Stimulated activated CD8-positive, alpha-beta memory T cell treated with anti-CD3 and anti-CD28 coated beads, Interleukin-4, amount 100 ng/mL, for 24 hours (primary cell): ENCODE measurements around the gene THSD7B.
"Not testable (repeated sequence)": the region's sequence is repeated elsewhere in the genome, so short reads cannot be mapped to it uniquely, and the experiment has no call there.

Source experiments
- DNase-seq: peaks from one replicate; pipeline ENCODE4 v3.0.0-alpha.2; 2020; ENCODE audit warnings: low read depth

The THSD7B gene

DNA sequence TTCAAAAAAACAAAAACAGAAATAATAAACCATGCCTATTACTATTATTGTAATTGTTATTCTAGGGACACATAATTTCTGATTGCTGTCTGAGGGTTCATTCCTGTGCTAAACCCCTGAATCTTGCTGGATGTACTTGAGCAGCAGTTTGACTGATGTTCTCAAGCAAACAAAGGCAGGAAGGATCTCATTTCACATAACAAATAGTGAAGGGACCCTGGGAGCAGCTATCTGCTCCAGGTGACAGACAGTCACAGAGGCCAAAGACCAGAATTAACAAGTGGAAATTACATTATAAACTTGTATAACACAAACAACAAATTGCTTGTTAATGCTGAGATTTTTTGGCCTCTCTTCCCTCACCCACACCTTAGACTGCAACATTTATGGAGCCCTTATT is 284.2 kb downstream of the THSD7B start:
- DNase-seq = no peak

DNA sequence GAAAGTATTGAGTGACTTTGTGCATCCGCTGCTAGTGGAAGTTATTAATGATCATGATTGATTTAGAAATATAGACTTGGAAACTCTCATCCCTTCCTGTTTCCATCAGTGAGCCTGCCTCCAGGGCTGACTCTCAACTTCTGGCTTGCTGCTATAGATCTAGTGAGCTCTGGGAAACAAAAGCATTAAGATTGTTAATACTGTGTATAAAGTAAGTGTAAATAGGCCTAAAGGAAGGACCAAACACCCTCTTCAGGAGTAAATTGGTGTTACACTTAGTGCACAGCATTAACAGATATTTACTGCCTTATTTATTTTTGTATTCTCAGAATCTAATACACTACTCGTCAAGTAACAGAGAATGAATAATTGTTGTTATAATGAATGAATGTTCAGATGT is 285.6 kb downstream of the THSD7B start:
- no peak for DNase-seq

DNA sequence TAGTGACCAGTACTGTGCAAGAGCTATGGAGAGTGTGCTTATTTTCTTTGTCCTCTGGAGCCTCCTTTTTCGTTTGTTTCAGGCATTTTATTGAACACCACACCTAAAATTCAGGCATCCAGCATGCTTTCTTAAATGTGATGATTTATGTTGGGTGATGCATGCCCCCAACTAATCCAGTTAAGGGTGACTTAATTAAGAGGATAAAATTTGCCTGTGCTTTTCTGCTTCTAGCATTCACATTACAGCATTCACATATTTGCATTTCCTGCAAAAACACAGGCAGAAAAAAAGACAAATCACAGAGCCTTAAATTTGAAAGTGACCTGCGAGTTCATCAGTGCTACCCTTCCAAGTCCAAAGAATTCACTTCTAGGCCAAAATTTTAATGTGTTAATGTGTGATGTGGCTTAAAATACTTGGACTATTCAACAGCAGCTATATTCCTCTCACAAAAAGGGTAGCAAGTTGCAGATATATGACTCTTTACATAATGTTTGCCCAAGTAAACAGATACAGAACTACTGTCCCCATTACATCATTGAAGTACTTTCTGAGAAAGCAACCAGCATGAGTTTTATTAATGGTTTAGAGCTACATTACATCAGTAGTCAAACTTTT is 286.5 kb downstream of the THSD7B start:
- DNase-seq = no peak

DNA sequence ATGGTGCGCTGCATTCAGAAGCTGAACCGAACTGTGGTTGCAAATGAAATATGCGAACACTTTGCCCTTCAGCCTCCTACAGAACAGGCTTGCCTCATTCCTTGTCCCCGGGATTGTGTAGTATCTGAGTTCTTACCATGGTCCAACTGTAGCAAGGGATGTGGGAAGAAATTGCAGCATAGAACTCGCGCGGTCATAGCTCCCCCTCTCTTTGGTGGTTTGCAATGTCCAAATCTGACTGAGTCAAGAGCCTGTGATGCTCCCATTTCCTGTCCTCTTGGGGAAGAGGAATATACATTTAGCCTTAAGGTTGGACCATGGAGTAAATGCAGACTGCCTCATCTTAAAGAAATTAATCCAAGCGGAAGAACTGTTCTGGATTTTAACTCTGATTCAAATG is 291.4 kb downstream of the THSD7B start:
- no peak for DNase-seq

DNA sequence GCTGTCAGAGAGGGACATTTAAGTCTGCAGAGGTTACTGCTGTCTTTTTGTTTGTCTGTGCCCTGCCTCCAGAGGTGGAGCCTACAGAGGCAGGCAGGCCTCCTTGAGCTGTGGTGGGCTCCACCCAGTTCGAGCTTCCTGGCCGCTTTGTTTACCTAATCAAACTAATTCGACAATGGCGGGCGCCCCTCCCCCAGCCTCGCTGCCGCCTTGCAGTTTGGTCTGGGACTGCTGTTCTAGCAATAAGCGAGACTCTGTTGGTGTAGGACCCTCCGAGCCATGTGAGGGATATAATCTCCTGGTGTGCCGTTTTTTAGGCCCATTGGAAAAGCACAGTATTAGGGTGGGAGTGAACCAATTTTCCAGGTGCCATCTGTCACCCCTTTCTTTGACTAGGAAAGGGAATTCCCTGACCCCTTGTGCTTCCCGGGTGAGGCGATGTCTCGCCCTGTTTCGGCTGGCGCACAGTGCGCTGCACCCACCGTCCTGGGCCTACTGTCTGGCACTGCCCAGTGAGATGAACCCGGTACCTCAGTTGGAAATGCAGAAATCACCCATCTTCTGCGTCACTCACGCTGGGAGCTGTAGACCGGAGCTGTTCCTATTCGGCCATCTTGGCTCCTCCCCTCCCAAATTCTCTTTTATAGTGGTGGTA is 310.9 kb downstream of the THSD7B start:
- DNase-seq = not testable (repeated sequence)

DNA sequence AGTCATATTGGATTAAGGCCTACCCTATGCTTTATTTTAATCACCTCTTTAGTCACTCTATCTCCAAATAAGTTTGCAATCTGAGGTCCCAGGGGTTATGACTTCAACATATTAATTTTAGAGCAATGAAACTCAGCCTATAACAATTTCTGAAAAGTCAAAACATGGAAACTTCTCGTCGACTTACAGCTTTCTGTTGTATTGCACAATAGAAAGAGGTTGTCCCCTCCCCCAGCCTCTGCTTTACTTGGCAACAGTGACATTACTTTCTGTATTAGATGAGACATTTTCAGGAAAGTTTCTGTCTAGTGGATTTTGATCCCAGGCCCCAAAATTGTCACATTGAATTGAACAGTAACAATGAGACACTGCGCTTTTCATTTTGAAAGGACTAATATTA is 326.4 kb downstream of the THSD7B start:
- no peak for DNase-seq

DNA sequence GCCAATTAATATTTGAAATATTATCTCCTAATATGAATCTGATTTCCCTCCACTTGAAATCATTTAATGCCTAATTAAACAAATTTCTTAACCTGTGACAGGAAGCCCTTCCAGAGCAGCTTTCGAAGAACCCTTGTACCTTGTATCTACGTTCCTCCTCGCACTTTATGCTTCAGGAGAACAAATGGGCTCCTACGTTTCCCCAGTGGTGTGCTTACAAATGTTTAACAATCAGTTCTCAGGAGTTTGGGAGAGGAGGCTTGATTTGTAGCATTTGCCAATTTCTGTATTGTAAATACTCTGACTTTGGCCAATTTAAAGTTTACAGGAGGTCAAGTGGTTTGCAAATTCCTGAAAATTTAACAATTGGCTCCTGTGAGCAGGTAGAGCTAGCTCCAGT is 327.8 kb downstream of the THSD7B start:
- DNase-seq = no peak

DNA sequence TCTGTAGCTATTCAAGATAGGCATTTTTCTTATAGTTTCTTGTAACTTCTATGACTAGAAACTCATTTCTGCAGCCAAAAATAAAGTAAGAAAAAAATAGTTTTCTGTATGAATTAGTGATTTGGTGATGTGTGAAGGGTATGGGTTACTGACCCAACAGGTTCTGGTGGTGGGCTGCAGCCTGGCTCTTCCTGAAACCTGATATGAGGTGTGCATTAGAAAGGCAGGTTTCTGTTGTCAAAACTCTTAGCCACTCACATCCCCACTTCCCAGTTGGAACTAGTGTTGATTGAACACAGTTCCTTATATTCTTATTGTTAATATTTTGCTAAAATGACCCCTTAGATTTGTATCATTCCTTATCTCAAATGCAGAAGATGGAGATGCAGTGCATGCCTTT is 330.8 kb downstream of the THSD7B start:
- DNase-seq = no peak

DNA sequence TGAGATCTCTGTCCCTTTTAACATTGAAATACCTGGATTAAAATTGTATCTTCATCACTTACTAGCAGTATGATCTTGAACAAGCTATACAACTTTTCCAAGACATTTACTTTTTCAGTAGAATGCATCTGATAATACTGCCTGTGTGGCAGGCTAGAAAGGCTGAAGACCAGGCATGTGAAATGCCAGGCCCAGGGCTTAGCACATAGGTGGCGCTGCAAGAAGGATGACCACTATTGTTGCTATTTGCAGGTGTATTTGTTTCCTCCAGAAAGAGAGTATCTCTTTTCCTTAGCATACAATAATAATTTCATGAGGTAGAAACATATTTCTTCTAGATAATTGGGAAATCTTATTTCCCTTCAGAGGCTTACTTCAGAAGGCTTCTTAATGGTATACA is 331.3 kb downstream of the THSD7B start:
- no peak for DNase-seq

DNA sequence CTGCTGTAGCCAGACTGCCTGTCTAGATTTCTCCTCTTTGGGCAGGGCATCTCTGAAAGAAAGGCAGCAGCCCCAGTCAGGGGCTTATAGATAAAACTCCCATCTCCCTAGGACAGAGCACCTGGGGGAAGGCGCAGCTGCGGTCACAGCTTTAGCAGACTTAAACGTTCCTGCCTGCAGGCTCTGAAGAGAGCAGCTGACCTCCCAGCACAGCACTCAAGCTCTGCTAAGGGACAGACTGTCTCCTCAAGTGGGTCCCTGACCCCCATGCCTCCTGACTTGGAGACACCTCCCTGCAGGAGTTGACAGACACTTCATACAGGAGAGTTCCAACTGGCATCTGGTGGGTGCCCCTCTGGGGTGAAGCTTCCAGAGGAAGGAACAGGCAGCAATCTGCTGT is 336.5 kb downstream of the THSD7B start:
- not testable (repeated sequence) for DNase-seq

DNA sequence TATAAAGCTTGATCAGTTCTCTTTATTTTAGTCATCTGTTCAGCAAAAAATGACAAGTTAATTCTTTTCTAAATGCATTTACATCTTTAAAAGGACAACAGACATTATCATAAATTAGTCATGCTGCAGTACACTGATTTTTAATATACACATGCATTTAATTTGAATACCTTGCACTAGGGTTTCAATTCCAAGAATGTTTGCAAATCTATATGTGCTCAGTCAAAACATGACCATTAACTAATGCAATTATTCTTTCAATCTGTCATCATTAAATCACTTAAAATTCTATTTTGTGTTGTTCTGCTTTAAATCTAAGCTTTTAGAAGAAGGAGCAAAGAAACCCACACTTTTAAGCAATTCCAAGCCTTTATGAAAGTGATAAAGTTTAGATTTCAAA is 342.6 kb downstream of the THSD7B start:
- no peak for DNase-seq

DNA sequence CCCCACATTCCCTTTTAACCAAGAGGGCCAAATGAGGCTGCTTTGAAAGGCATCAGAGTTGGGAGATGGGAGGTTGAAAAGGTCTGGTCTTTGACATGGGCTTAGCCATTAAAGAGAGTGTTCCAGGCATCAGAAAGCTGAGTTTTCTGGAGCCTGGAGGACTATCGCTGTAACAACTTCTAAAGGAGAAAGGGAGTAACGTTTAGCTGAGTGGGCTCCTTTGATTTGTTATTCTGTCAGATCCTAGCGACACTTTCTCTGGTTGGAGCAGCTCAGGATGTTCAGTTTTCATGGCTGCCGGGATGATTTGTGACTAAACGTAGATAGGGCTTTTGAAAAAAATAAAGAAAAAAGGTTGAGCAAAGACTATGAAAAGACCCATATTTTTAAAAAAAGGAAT is 346.6 kb downstream of the THSD7B start:
- no peak for DNase-seq

DNA sequence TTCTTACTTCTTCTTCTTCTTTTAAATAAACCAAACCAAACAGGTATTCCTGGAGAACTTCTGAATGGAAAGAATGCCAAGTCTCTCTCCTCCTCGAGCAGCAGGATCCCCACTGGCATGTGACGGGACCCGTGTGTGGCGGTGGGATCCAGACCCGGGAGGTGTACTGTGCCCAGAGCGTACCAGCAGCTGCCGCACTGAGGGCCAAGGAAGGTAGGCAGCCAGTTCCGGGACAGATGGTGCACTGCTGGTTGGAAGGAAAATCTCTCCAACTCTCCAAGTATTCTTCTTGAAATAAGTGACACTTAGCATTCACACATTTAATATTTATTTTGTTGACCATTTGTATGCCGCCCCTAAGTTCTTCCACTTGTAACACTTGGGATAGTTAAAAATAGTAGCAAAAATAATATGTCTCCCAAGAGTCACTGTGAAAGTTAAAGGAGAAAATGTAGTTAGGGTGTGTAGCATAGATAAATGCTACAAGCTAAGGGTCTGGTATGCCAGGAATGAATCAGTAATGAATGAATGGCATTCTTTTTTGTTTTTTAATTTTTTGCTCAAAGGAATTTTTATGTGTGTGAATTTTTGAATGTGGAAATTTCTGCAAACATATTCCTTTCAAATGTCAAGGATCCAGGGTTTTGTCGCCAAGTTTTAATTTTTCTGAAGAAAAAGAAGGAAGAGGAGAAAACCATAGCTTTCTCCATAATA is 349.9 kb downstream of the THSD7B start:
- no peak for DNase-seq

DNA sequence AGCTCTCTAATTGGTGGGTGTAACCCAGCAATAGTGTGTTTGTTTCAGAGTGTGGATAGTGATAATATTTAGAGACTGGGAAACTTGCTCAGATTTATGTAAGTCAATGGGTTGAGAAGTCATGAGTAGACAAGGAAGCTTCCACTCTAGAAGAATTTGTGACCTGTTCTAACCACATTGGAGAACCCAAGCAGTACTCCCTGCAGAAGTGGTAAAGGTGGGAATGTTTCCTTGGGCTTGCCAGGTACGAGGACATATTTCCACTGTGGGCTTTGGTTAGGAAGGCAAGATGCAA is 350.4 kb downstream of the THSD7B start:
- DNase-seq = no peak

DNA sequence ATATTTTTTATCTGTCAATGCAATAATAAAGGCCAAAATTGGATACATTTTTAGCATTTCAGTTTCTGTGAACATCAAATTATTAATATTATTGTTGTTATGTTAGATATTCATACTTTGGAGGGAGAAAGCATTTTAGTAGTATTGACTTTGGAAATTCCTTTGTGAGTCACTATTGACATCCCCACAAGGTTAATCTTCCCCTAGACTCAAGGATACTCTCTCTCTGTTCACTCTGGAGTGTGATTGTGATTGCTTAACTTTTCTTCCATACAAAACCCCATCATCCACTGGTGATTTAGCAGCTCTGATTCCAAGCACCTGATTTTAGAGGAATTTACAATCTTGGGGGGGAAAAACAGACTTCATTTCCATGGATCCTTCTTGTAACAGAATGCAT is 352.0 kb downstream of the THSD7B start:
- DNase-seq = no peak

DNA sequence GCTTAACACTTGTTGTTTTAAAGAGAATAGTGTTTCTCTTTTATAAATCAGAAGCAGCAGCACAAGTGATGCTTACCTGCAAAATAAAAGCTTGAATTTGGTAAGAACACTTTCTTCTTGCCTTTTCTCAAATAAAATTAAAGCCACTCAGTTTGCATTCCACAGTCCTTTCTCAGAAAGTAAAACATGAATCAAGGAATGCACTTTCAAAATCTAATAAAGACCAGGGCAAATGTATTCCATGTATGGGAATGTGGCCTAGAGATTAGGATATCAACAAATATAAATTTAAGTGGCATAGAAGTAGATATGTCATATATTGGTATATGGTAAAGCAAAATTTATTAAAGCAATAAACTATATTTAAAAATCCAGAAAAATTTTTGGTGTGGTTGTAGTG is 352.8 kb downstream of the THSD7B start:
- DNase-seq = no peak

DNA sequence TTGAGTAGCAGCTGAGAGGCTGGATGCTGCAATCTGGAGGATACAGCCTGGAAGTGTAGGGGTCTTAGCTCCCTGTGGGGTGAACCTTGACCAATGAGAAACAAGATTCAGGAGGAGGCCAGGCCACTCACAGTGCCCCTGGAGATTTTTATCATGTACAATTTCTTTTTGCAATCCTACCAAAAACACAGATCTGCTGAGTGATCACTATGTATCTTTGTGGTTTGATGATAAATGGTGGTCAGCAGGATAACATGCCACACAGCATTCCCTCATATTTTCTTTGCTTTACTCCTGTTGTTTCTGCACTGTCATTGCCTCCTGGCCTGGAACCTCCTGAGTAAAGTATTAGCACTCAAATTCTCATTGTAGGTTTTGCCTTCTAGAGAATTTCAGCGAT is 357.9 kb downstream of the THSD7B start:
- DNase-seq = no peak

DNA sequence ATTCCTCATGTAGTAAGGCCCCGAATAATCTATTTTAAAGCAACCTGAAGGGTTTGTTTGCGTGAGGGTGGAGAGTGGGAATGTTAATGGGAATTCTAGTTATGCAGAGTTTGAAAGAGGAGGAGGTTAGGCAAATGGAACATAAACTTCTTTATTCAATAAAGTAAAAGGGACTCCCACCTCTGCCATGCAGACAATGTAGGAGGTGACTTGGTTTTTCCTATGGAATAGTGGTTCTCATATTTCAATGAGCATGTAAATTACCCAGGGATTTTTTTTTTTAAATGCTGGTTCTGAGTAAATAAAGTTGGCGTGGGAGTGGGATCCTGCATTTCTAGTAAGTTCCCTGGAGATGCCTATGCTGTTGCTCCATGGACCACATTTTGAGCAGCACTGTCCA is 367.9 kb downstream of the THSD7B start:
- no peak for DNase-seq

DNA sequence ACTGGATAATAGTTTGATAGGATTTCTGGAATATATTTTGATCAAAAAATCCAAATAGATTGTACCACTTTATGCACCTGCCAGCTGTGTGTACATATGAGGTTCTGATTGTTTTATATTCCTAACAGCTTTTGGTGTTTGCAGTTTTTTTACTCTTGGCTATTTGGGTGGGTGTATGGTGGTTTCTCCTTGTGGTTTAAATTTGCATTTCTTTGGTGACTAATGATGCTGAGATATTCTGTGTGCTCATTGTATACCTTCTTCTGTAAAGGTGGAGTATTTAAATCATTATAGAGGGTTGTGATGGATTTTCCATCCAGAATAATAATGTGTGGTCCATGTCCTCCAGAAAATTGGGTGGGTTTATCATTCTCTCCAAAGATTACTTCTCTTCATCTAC is 372.9 kb downstream of the THSD7B start:
- DNase-seq = no peak

DNA sequence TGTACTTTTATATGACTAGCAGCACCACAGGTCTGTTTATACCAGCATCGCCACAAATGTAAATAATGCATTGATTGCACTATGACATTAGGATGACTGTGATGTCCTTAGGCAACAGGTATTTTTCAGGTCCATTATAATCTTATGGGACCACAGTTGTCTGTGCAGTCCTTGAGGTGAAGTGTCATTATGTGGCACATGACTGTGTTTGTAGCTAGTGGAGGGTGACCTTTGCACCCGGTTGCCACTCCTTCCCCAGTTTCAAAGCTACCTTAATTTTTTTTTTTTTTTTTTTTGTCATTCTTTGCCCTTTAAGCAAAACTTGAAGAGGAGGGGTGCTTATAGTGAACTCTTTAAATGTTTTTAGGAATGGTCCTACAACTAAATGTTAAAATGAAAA is 386.4 kb downstream of the THSD7B start:
- no peak for DNase-seq

DNA sequence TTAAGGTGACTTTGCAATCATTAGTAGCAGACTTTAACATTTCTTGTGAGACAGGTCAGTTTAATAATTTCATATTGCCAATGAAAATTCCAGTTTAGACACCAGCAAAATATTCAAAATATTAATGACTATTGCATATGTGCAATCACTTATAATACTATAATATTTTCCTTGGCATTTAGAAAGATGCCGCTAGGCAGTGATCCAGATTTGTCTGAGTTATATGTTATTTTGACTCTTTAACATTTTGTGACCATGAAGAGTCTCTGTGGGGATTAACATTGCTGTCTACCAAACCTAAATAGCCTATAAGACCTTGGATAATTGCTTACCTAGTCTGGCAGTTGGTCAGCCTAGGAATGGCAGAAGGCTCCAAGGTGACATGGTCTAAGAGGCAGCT is 389.6 kb downstream of the THSD7B start:
- no peak for DNase-seq

DNA sequence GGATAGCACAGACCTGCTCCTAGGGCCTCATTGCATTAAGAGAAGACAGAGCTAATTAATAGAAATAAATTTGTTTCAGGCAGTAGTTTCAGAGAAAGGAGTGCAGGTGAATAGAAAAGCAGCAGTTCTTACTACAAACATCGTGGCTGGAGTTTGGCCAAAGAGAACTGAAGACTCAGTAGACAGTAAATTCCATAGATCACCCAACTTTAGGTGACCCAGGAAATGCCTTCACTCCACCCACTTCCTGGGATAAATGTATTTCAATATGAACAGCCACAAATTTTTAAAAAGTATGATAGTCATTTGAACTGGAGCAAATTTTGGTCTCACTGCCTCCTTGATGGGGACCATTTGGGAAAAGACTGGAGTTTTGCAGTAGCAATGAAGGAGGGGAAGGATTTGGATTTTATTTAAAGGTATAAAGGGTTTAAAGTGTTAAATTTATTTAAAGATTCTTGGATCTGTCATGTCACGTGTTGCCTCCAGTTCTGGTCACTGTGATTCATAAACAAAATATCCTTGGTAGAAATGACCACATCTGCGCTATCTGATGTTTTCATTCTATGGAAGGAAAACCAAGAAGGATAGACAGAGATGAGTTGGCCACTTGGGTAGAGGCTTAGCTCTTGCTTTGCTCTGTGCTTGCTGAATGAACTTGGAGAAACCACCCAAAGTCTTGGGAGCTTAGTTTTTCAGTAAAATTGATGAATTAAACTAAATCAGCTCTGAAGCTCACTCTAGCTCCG is 390.2 kb downstream of the THSD7B start:
- DNase-seq = no peak

DNA sequence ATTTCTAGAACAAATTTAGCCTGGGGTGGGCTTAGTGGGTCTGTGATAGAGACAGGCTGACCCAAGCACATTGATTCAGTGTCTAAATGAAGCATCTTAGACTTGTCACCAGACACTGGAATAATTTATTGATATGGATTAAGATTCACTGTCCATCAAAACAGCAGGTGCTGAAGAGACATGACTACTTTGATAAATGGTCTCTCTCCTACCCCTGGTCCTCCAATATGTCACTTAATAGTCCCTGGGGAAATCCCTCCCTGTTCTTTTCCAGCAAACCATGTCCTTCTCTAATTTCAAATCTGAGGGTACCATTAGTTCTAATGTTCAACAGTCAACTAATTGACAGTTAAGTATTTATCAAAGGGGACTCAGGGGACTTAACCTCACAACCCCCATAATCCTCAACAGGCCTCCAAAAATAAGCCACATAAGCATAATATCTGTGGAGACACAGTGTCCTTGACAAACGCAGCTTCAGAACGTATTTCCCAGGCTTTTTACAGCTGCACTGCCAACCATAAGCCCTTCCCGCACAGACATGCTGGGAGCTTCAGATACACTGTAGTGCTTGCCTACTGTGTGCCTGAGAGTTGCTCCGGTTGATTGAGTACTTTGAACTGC is 391.0 kb downstream of the THSD7B start:
- DNase-seq = no peak
